TTC549 (cell line): ENCODE data around the gene CNTNAP2.
"Not testable (repeated sequence)": the region's sequence is repeated elsewhere in the genome, so short reads cannot be mapped to it uniquely, and the experiment has no call there.

ENCODE experiments used
- FAIRE-seq: peaks from 2 replicates; lab custom pipeline; 2012; peaks lifted over from hg19 to GRCh38; lab: Jason Lieb, UNC

Gene CNTNAP2

GRCh38 chr7:147775516-147776284 is 1659.1 kb downstream of the CNTNAP2 start:
- no peak for FAIRE-seq

- no peak for FAIRE-seq
Measured at GRCh38 chr7:147777309-147777708, 1660.7 kb downstream of the CNTNAP2 start.

DNA sequence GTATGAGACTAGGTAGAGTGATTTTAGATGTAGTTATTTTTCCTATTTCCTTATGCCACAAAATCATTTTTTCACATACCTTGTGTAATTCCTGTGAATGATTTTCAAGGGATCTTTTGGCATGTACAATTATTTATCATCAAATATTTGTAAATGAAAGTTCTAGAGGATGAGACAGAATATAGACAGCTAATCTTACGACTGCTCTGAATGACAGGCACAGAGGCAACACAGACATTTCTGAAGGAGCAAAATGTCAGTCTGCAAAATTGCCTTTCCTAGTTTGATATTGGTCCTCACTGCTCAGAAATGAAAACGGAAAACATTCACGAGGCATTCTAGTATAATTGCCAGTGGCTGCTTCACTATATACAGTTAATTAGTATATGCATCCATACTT is 1663.3 kb downstream of the CNTNAP2 start:
- no peak for FAIRE-seq

DNA sequence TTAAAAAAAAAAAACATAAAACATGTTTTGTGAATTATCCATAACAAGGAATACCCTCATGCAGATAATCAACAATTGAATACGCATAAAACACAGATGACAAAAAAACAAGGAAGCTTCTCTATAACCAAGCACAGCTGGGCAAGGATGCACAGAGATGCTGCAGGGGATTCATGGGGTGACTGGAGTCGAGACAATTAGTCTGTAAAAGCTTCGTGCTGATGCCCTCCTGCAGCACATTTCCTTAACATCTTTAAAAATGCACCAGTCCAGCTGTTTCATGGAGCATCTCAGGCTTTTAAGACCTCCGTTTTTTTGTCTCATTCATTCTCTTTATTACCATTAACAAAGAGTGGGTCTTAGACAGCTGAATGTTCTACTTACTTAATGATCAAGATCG is 1680.0 kb downstream of the CNTNAP2 start:
- no peak for FAIRE-seq

GRCh38 chr7:147798001-147798400 is 1681.4 kb downstream of the CNTNAP2 start:
- FAIRE-seq: no peak

DNA sequence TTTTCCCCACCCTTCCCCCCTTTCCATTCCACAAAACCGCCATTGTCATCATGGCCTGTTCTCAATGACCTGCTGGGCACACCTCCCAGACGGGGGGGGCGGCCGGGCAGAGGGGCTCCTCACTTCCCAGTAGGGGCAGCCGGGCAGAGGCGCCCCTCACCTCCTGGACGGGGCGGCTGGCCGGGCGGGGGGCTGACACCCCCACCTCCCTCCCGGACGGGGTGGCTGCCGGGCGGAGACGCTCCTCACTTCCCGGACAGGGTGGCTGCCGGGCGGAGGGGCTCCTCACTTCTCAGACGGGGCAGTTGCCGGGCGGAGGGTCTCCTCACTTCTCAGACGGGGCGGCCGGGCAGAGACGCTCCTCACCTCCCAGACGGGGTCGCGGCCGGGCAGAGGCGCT is 1685.2 kb downstream of the CNTNAP2 start:
- FAIRE-seq: not testable (repeated sequence)

- no peak for FAIRE-seq
Measured at GRCh38 chr7:147803151-147803550, 1686.5 kb downstream of the CNTNAP2 start.

GRCh38 chr7:147803606-147804005 is 1687.0 kb downstream of the CNTNAP2 start:
- FAIRE-seq: no peak

GRCh38 chr7:147804032-147804431 is 1687.4 kb downstream of the CNTNAP2 start:
- no peak for FAIRE-seq

GRCh38 chr7:147805996-147806576 is 1689.5 kb downstream of the CNTNAP2 start:
- FAIRE-seq: no peak

DNA sequence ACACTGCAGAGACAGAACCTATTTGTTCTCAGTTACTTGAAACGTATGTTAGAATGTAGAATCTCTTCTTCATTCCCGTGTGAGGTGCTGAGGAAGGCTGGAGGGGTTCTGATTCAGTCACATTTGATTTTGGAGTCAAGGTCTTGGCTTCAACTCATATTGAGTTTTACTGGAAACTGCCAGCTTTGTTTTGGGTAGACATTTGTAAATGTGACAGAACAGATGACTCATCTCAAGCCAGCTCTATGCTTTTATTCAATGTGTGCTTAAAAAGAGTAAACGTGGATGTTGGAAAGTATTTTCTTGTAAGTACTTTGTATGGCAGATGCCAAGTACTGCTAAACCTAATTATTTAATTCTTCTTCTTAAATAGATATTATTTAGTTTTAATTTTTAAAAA is 1693.2 kb downstream of the CNTNAP2 start:
- FAIRE-seq: no peak

- no peak for FAIRE-seq
Measured at GRCh38 chr7:147810269-147810668, 1693.7 kb downstream of the CNTNAP2 start.

DNA sequence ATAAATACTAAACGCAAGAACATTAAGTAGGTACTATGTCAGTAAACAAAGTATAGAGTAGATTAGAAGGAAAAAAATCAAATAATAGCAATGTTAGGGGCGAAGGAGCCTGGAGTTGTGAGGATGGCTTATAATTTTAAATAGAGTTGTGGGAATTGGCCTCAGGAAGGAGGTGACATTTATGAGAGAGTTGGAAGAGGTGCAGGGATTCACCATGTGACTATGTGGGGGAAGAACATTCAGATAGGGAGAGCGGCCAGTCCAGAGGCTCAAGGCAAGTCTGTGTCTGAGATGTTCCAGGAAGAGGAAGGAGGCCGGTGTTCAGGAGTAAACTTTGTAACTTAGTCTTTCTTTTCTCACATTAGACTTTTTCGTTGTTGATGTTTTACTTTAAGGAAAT is 1695.3 kb downstream of the CNTNAP2 start:
- FAIRE-seq: no peak

GRCh38 chr7:147813316-147813715 is 1696.7 kb downstream of the CNTNAP2 start:
- FAIRE-seq: no peak

DNA sequence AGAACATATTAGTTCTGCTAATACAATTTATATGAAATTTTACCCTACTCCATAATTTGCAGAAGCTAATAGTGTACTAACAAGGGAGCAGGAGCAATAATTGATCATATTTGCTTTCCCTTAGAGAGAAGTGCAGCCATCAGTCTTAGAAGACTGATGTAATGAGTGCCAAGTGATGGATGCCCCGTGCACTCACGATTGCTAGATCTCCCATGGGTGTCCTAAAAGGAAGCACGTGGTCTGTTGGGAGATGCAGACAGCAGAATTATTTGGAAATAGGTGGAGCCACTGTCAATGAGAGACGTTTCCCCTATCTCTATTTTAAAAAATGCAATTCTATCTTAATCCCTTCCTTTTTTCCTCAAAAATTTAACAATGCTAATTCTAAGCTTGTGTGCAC is 1701.7 kb downstream of the CNTNAP2 start:
- FAIRE-seq: no peak

- FAIRE-seq: no peak
Measured at GRCh38 chr7:147824671-147825070, 1708.1 kb downstream of the CNTNAP2 start.

- no peak for FAIRE-seq
Measured at GRCh38 chr7:147829016-147829415, 1712.4 kb downstream of the CNTNAP2 start.

- FAIRE-seq: no peak
Measured at GRCh38 chr7:147833557-147833956, 1717.0 kb downstream of the CNTNAP2 start.

GRCh38 chr7:147833970-147834369 is 1717.4 kb downstream of the CNTNAP2 start:
- FAIRE-seq: no peak

GRCh38 chr7:147852833-147853232 is 1736.2 kb downstream of the CNTNAP2 start:
- FAIRE-seq: no peak

DNA sequence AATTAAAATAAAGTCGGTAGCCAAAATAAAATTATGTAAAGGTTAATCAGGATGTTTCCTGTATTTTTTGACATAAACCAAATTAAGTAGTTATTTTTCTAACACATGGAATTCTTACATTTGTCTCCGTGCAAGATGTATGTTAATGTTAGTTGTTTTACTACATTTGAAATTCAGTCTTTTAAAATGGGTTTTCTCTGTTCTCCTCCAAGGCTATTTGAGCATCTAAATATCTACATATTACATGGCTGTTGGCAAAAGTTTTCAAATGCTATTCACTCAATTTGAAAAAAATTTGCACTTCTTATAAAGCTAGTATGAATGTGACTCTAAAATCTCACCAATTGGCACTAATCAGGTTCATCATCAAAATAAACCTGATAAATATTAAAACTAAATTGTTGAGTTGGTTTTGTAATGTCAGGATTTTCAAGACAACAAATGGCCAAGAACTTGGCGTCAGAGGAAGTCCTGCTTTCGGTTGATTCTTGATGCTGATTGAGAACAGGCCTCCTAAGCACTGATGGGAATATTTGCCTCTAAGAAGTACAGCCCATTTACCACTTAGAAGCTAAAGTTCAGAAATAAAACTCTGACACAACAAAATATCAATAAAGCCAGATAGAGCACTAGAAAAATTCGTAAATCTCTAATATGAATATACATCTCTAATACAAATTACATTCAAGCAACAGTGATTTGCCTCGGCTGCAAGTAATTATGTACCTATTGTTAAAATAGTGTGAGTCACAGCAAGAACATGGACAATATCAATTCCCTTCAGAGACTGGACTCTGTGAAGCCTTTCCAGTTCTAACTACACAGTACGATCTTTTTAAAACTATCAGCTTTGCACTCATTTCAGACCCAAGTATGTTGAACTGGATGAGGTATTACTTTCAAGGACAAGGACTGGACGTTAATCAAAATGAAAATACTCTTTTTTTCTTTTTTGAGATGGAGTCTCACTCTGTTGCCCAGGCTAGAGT is 1740.8 kb downstream of the CNTNAP2 start:
- FAIRE-seq: no peak

DNA sequence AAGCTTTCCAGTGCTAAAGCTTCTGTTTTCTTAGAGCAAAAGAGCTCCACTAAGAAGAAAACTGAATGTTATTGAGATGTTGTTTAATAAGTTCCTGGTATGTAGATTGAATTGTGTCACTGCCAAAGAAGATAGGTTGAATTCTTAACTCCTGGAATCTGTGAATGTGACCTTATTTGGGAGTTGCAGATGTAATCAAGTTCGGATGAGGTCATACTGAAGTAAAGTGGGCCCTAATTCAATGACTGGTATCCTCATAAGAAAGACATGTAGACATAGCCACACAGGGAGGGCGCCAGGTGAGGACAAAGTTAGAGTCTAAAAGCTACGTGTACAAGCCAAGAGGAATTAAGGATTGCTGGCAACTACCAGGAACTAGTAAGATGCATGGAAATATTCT is 1741.8 kb downstream of the CNTNAP2 start:
- no peak for FAIRE-seq

- FAIRE-seq: no peak
Measured at GRCh38 chr7:147859033-147859432, 1742.4 kb downstream of the CNTNAP2 start.
